Trophoblast cell (in vitro differentiated cells and primary cell): ENCODE measurements around the gene IFT52.
A peak's percentile ranks its signal among the peaks of the same experiment; 100 is the strongest.

ENCODE experiments used
- DNase-seq, 2 donors: peaks; one replicate each; pipeline ENCODE4 v3.0.0-alpha.2; 2016
- H2AFZ ChIP-seq: 2 replicates; pipeline ENCODE4 v1.6.1; 2013; ENCODE audit warnings: low read length, moderate library complexity, mild to moderate bottlenecking; ENCODE audit not compliant: insufficient read depth, poor library complexity
- H2AK5ac ChIP-seq: 2 replicates; pipeline ENCODE4 v1.6.1; 2013; ENCODE audit warnings: mild to moderate bottlenecking, low read length
- H2BK120ac ChIP-seq: 2 replicates; pipeline ENCODE4 v1.6.1; 2013; ENCODE audit warnings: low read length, mild to moderate bottlenecking, moderate library complexity; ENCODE audit not compliant: insufficient read depth, poor library complexity
- H2BK12ac ChIP-seq: 2 replicates; pipeline ENCODE4 v1.6.1; 2013; ENCODE audit warnings: mild to moderate bottlenecking, low read length, moderate library complexity
- H2BK5ac ChIP-seq: 2 replicates; pipeline ENCODE4 v1.6.1; 2013; ENCODE audit warnings: low read length, low read depth, moderate library complexity, mild to moderate bottlenecking; ENCODE audit not compliant: poor library complexity
- H3K14ac ChIP-seq: 2 replicates; pipeline ENCODE4 v1.6.1; 2013; ENCODE audit warnings: mild to moderate bottlenecking, low read length
- H3K18ac ChIP-seq: 2 replicates; pipeline ENCODE4 v1.6.1; 2013; ENCODE audit warnings: mild to moderate bottlenecking, low read length
- H3K23ac ChIP-seq: 2 replicates; pipeline ENCODE4 v1.6.1; 2013; ENCODE audit warnings: low read length
- H3K27ac ChIP-seq: 2 replicates; pipeline ENCODE4 v1.5.1; 2013; ENCODE audit warnings: low read depth, mild to moderate bottlenecking, inconsistent platforms, low read length, moderate library complexity
- H3K27me3 ChIP-seq: 2 replicates; pipeline ENCODE4 v1.6.1; 2013; ENCODE audit warnings: inconsistent platforms, mild to moderate bottlenecking, low read length, moderate library complexity; ENCODE audit not compliant: insufficient read depth
- H3K36me3 ChIP-seq, 2 experiments: 1 replicate in 1 of 2; 2 replicates in 1 of 2; pipeline ENCODE4 v1.6.1; 2013; ENCODE audit warnings: low read length in 2 of 2, mild to moderate bottlenecking in 2 of 2, moderate library complexity in 1 of 2; ENCODE audit not compliant: insufficient read depth in 2 of 2, control insufficient read depth in 1 of 2
- H3K4ac ChIP-seq: 2 replicates; pipeline ENCODE4 v1.6.1; 2013; ENCODE audit warnings: low read depth, mild to moderate bottlenecking, low read length, moderate library complexity
- H3K4me1 ChIP-seq, 2 experiments: 1 replicate in 1 of 2; 2 replicates in 1 of 2; pipeline ENCODE4 v1.6.1; 2013; ENCODE audit warnings: low read length in 2 of 2, mild to moderate bottlenecking in 2 of 2, moderate library complexity in 1 of 2; ENCODE audit not compliant: insufficient read depth in 2 of 2, control insufficient read depth in 1 of 2
- H3K4me2 ChIP-seq: 2 replicates; pipeline ENCODE4 v1.6.1; 2013; ENCODE audit warnings: inconsistent platforms, mild to moderate bottlenecking, low read length, moderate library complexity
- H3K4me3 ChIP-seq: 2 replicates; pipeline ENCODE4 v1.5.1; 2013; ENCODE audit warnings: mild to moderate bottlenecking, low read depth, low read length, inconsistent platforms
- H3K79me1 ChIP-seq: one replicate; pipeline ENCODE4 v1.6.1; 2013; ENCODE audit warnings: low read length
- H3K79me2 ChIP-seq: 2 replicates; pipeline ENCODE4 v1.6.1; 2013; ENCODE audit warnings: low read length, mild to moderate bottlenecking; ENCODE audit not compliant: control insufficient read depth, insufficient read depth, poor library complexity
- H3K9ac ChIP-seq: 2 replicates; pipeline ENCODE4 v1.6.1; 2013; ENCODE audit warnings: mild to moderate bottlenecking, low read length
- H3K9me3 ChIP-seq: 2 replicates; pipeline ENCODE4 v1.6.1; 2013; ENCODE audit warnings: low read depth, mild to moderate bottlenecking, control low read depth, inconsistent platforms, low read length; ENCODE audit not compliant: insufficient read depth
- H4K12ac ChIP-seq: 2 replicates; pipeline ENCODE4 v1.6.1; 2013; ENCODE audit warnings: low read depth, mild to moderate bottlenecking, low read length, moderate library complexity
- H4K8ac ChIP-seq: 2 replicates; pipeline ENCODE4 v1.6.1; 2013; ENCODE audit warnings: low read depth, mild to moderate bottlenecking, low read length, moderate library complexity
- H4K91ac ChIP-seq: one replicate; pipeline ENCODE4 v1.6.1; 2013; ENCODE audit warnings: low read depth, mild to moderate bottlenecking, low read length, moderate library complexity
- WGBS: extraction: QIAGEN DNeasy Blood & Tissue Kit; methylation state at CpG from one replicate; pipeline ENCODE4 v1.1.7; 2013; ENCODE audit warnings: missing lambda C conversion rate; ENCODE audit not compliant: insufficient read length, insufficient coverage; ENCODE audit errors: extremely low coverage; 5-methylcytosine and 5-hydroxymethylcytosine counted together

IFT52 gene

GRCh38 chr20:43662943-43663655 lies 72.4 kb downstream of the IFT52 start:
- no peaks in the 10 kb centered on the region for H3K36me3 ChIP-seq
- no peak overlapping the region for H3K4ac ChIP-seq
- H4K8ac ChIP-seq, result no peak overlapping the region
- no peaks in the 10 kb centered on the region for H3K27me3 ChIP-seq
- no peak overlapping the region for H2AFZ ChIP-seq
- H4K91ac ChIP-seq, result no peak overlapping the region
- H3K4me1 ChIP-seq, result peaks cover 17 to 21% of the 10 kb centered on the region in 2 experiments
- no peak overlapping the region for H2BK120ac ChIP-seq
- no peak overlapping the region for H2AK5ac ChIP-seq
- H3K4me2 ChIP-seq, result no peak overlapping the region
- no peak overlapping the region for H3K4me3 ChIP-seq
- no peaks in the 10 kb centered on the region for H3K9me3 ChIP-seq
- no peak overlapping the region for H2BK12ac ChIP-seq
- peaks cover 11% of the 10 kb centered on the region for H3K79me1 ChIP-seq
- no peak overlapping the region for H3K27ac ChIP-seq
- no peak overlapping the region for H4K12ac ChIP-seq
- no peak overlapping the region for H3K9ac ChIP-seq
- no CpG with 5 or more reads among the region's 2 CpGs for WGBS
- DNase-seq, result peak; percentile 46 to 66
- no peak overlapping the region for H3K18ac ChIP-seq
- H3K23ac ChIP-seq, result no peak overlapping the region
- H3K79me2 ChIP-seq, result peaks cover 7% of the 10 kb centered on the region
- H3K14ac ChIP-seq, result no peak overlapping the region
- no peak overlapping the region for H2BK5ac ChIP-seq

- H2AK5ac ChIP-seq, result no peak overlapping the region
- no peak overlapping the region for H3K18ac ChIP-seq
- no CpG with 5 or more reads among the region's 6 CpGs for WGBS
Observed at GRCh38 chr20:43665466-43666176, 74.9 kb downstream of the IFT52 start.

GRCh38 chr20:43666376-43667328 lies 75.9 kb downstream of the IFT52 start, which contains the start of gene MYBL2:
Gene MYBL2 (plus strand): TSS chr20:43667114. CDS start chr20:43667284, 170 bp downstream.
- Histone ChIP-seq H2BK5ac (peak within 1 kb of the TSS; percentile 2), H3K4me2 (peak within 1 kb of the TSS; percentile 97), H3K4me3 (peak within 1 kb of the TSS; percentile 73), H3K23ac (no peak within 1 kb of the TSS), H3K27ac (peak within 1 kb of the TSS; percentile 27), H3K9me3 (no peaks in the 10 kb centered on the region), H3K79me1 (peaks cover 11% of the 10 kb centered on the region), H3K79me2 (peaks cover 7% of the 10 kb centered on the region), H3K36me3 (peaks cover 0 to 2% of the 10 kb centered on the region in 2 experiments), H3K4ac (peak within 1 kb of the TSS; percentile 5), H4K91ac (peak within 1 kb of the TSS; percentile 28), H2AFZ (peak within 1 kb of the TSS; percentile 35), H2AK5ac (no peak within 1 kb of the TSS), H4K8ac (peak within 1 kb of the TSS; percentile 48), H2BK120ac (peak within 1 kb of the TSS; percentile 31), H3K4me1 (peaks cover 16 to 20% of the 10 kb centered on the region in 2 experiments), H4K12ac (no peak within 1 kb of the TSS), H3K9ac (peak within 1 kb of the TSS; percentile 84), H3K27me3 (no peaks in the 10 kb centered on the region), H3K14ac (peak within 1 kb of the TSS; percentile 16), H2BK12ac (peak within 1 kb of the TSS; percentile 30), H3K18ac (peak within 1 kb of the TSS; percentile 62)
- no CpG with 5 or more reads among the region's 90 CpGs for WGBS
- DNase-seq, result peak; percentile 47 to 82

More at GRCh38 chr20:43665466-43666176, 74.9 kb downstream of the IFT52 start:
- H3K36me3 ChIP-seq, result peaks cover 0 to 2% of the 10 kb centered on the region in 2 experiments
- no peak overlapping the region for H2BK5ac ChIP-seq
- H3K14ac ChIP-seq, result no peak overlapping the region
- peaks cover 16 to 20% of the 10 kb centered on the region in 2 experiments for H3K4me1 ChIP-seq
- H4K12ac ChIP-seq, result no peak overlapping the region
- H3K9ac ChIP-seq, result no peak overlapping the region
- H4K91ac ChIP-seq, result no peak overlapping the region
- no peak overlapping the region for H2AFZ ChIP-seq
- H3K27me3 ChIP-seq, result no peaks in the 10 kb centered on the region
- no peak overlapping the region for H2BK120ac ChIP-seq
- no peak overlapping the region for H3K27ac ChIP-seq
- no peaks in the 10 kb centered on the region for H3K9me3 ChIP-seq
- no peak overlapping the region for H4K8ac ChIP-seq
- H3K4me3 ChIP-seq, result no peak overlapping the region
- no peak overlapping the region for H3K4me2 ChIP-seq
- H2BK12ac ChIP-seq, result no peak overlapping the region
- H3K23ac ChIP-seq, result no peak overlapping the region
- DNase-seq, result peak; percentile 52 to 85
- no peak overlapping the region for H3K4ac ChIP-seq
- peaks cover 7% of the 10 kb centered on the region for H3K79me2 ChIP-seq
- H3K79me1 ChIP-seq, result peaks cover 11% of the 10 kb centered on the region
